NCI-H2107 (cell line): Measurements from ENCODE around the gene NUAK1.
A peak's percentile ranks its signal among the peaks of the same experiment; 100 is the strongest.

Experiments used
- DNase-seq: peaks from one replicate; lab custom pipeline; 2025; lab: John Stamatoyannopoulos, UW

Gene NUAK1

GRCh38 chr12:106130474-106131113 lies 8.2 kb downstream of the NUAK1 start:
- no peak for DNase-seq

GRCh38 chr12:106128585-106129328 lies 10.0 kb downstream of the NUAK1 start:
- peak; percentile 57 for DNase-seq

GRCh38 chr12:106127338-106128126 lies 11.2 kb downstream of the NUAK1 start:
- DNase-seq = no peak

- DNase-seq = no peak
Observed at GRCh38 chr12:106126441-106127337, 12.1 kb downstream of the NUAK1 start.

- DNase-seq = no peak
Observed at GRCh38 chr12:106125351-106126095, 13.2 kb downstream of the NUAK1 start.

GRCh38 chr12:106123551-106124081 lies 15.1 kb downstream of the NUAK1 start:
- DNase-seq = no peak

- no peak for DNase-seq
Observed at GRCh38 chr12:106123110-106123509, 15.6 kb downstream of the NUAK1 start.

GRCh38 chr12:106122004-106122403 lies 16.8 kb downstream of the NUAK1 start:
- no peak for DNase-seq

GRCh38 chr12:106120519-106121105 lies 18.1 kb downstream of the NUAK1 start:
- no peak for DNase-seq

GRCh38 chr12:106119301-106119700 lies 19.5 kb downstream of the NUAK1 start:
- DNase-seq = no peak

GRCh38 chr12:106118381-106119130 lies 20.2 kb downstream of the NUAK1 start:
- DNase-seq = no peak

GRCh38 chr12:106115440-106115839 lies 23.3 kb downstream of the NUAK1 start:
- DNase-seq = no peak

- DNase-seq = no peak
Observed at GRCh38 chr12:106114447-106115068, 24.2 kb downstream of the NUAK1 start.

- DNase-seq = no peak
Observed at GRCh38 chr12:106113824-106114446, 24.8 kb downstream of the NUAK1 start.

GRCh38 chr12:106113446-106113823 lies 25.3 kb downstream of the NUAK1 start:
- no peak for DNase-seq

GRCh38 chr12:106113042-106113441 lies 25.7 kb downstream of the NUAK1 start:
- DNase-seq = no peak

GRCh38 chr12:106112145-106112821 lies 26.5 kb downstream of the NUAK1 start:
- no peak for DNase-seq

- DNase-seq = no peak
Observed at GRCh38 chr12:106110626-106111300, 28.0 kb downstream of the NUAK1 start.
